WTC11 (cell line): ENCODE measurements around the gene POLK. TPM values are rescaled to one million over a fixed set of nuclear protein-coding genes. Genes with fewer than 3 reads are reported as not detected.

Experiments
- ATAC-seq: fragments of 200-7000 bp; cut with Tn5 transposase; 2 replicates; pipeline ENCODE4 v1.10.0; 2021; ENCODE audit warnings: mild to moderate bottlenecking, moderate library complexity
- CTCF ChIA-PET: fragments of 300-600 bp; sonication (Branson Sonifier 250); formaldehyde crosslinking; loops from one replicate; lab custom pipeline; 2021; ENCODE audit warnings: antibody characterized with exemption; lab: Charles Lee
- POLR2A ChIA-PET: fragments of 350-600 bp; sonication (Branson Sonifier 250); formaldehyde crosslinking; loops from one replicate; lab custom pipeline; 2021; ENCODE audit warnings: antibody characterized with exemption; lab: Charles Lee
- DNase-seq: peaks from one replicate; pipeline ENCODE4 v3.0.0; 2021; ENCODE audit warnings: low spot score
- H3K27ac Mint-ChIP-seq: 2 replicates; pipeline ENCODE4 v1.8.0; 2021; ENCODE audit warnings: mixed read lengths
- H3K27me3 Mint-ChIP-seq: 2 replicates; pipeline ENCODE4 v1.8.0; 2021; ENCODE audit warnings: low read depth, mild to moderate bottlenecking, moderate library complexity, mixed read lengths
- H3K36me3 Mint-ChIP-seq: 2 replicates; pipeline ENCODE4 v1.8.0; 2021; ENCODE audit warnings: mixed read lengths
- H3K4me1 Mint-ChIP-seq: 2 replicates; pipeline ENCODE4 v1.8.0; 2022; ENCODE audit warnings: mixed read lengths
- H3K4me3 Mint-ChIP-seq: 2 replicates; pipeline ENCODE4 v1.8.0; 2021; ENCODE audit warnings: mild to moderate bottlenecking, moderate library complexity, mixed read lengths
- H3K9me3 Mint-ChIP-seq: 2 replicates; pipeline ENCODE4 v1.8.0; 2021; ENCODE audit warnings: mixed read lengths
- ATF1 ChIP-seq: sonication (generic); formaldehyde crosslinking; IDR thresholded peaks from 2 replicates; pipeline ENCODE4 v1.8.1; 2023; ENCODE audit warnings: mild to moderate bottlenecking, moderate library complexity, missing genetic modification reagents
- CBFB ChIP-seq: sonication (generic); formaldehyde crosslinking; IDR thresholded peaks from 2 replicates; pipeline ENCODE4 v1.8.1; 2022; ENCODE audit warnings: mild to moderate bottlenecking, low read depth, missing genetic modification reagents
- EMX1 ChIP-seq: fragments of 250-450 bp; sonication (Bioruptor Pico); IDR thresholded peaks from 2 replicates; pipeline ENCODE4 v1.8.0; 2021; ENCODE audit warnings: mild to moderate bottlenecking
- ETV6 ChIP-seq: sonication (generic); formaldehyde crosslinking; IDR thresholded peaks from 2 replicates; pipeline ENCODE4 v1.8.1; 2022; ENCODE audit warnings: mild to moderate bottlenecking, missing genetic modification reagents
- FOXJ3 ChIP-seq: sonication (generic); formaldehyde crosslinking; IDR thresholded peaks from 2 replicates; pipeline ENCODE4 v1.9.0; 2021; ENCODE audit warnings: missing genetic modification reagents, mild to moderate bottlenecking, borderline replicate concordance
- FOXK1 ChIP-seq: sonication (generic); formaldehyde crosslinking; IDR thresholded peaks from 2 replicates; pipeline ENCODE4 v1.8.0; 2022; ENCODE audit warnings: mild to moderate bottlenecking, moderate library complexity, missing genetic modification reagents
- GTF2I ChIP-seq: fragments of 250-450 bp; sonication (Bioruptor Pico); conservative IDR thresholded peaks from 2 replicates; pipeline ENCODE4 v1.4.0; 2021; ENCODE audit warnings: mild to moderate bottlenecking
- IRF2 ChIP-seq: sonication (generic); formaldehyde crosslinking; IDR thresholded peaks from 2 replicates; pipeline ENCODE4 v1.8.0; 2022; ENCODE audit warnings: low read depth, missing genetic modification reagents, borderline replicate concordance
- JAZF1 ChIP-seq: fragments of 250-450 bp; sonication (Bioruptor Pico); IDR thresholded peaks from 2 replicates; pipeline ENCODE4 v1.9.0; 2021; ENCODE audit warnings: moderate library complexity, mild to moderate bottlenecking, inconsistent platforms
- JUN ChIP-seq: sonication (generic); formaldehyde crosslinking; IDR thresholded peaks from 2 replicates; pipeline ENCODE4 v1.8.0; 2023; ENCODE audit warnings: mild to moderate bottlenecking, missing genetic modification reagents
- KAT7 ChIP-seq: sonication (generic); formaldehyde crosslinking; IDR thresholded peaks from 2 replicates; pipeline ENCODE4 v1.8.1; 2023; ENCODE audit warnings: missing genetic modification reagents, mild to moderate bottlenecking, borderline replicate concordance
- MYBL2 ChIP-seq: sonication (generic); formaldehyde crosslinking; IDR thresholded peaks from 2 replicates; pipeline ENCODE4 v1.8.1; 2023; ENCODE audit warnings: mild to moderate bottlenecking, moderate library complexity, missing genetic modification reagents
- PRDM15 ChIP-seq: sonication (generic); formaldehyde crosslinking; IDR thresholded peaks from 2 replicates; pipeline ENCODE4 v1.8.0; 2022; ENCODE audit warnings: missing genetic modification reagents
- PRRX2 ChIP-seq: fragments of 250-450 bp; sonication (Bioruptor Pico); IDR thresholded peaks from 2 replicates; pipeline ENCODE4 v1.8.0; 2021; ENCODE audit warnings: mild to moderate bottlenecking
- SMAD3 ChIP-seq: sonication (generic); formaldehyde crosslinking; IDR thresholded peaks from 2 replicates; pipeline ENCODE4 v1.8.0; 2022; ENCODE audit warnings: missing genetic modification reagents, mild to moderate bottlenecking, borderline replicate concordance
- TP53 ChIP-seq: sonication (generic); formaldehyde crosslinking; IDR thresholded peaks from 2 replicates; pipeline ENCODE4 v1.8.1; 2023; ENCODE audit warnings: mild to moderate bottlenecking, missing genetic modification reagents
- ZBTB21 ChIP-seq: sonication (generic); formaldehyde crosslinking; IDR thresholded peaks from 2 replicates; pipeline ENCODE4 v1.8.1; 2023; ENCODE audit warnings: mild to moderate bottlenecking, missing genetic modification reagents, borderline replicate concordance
- ZNF532 ChIP-seq: fragments of 250-450 bp; sonication (Bioruptor Pico); IDR thresholded peaks from 2 replicates; pipeline ENCODE4 v1.9.0; 2021; ENCODE audit warnings: mild to moderate bottlenecking, borderline replicate concordance
- ZNF671 ChIP-seq: fragments of 250-450 bp; sonication (Bioruptor Pico); IDR thresholded peaks from 2 replicates; pipeline ENCODE4 v1.8.0; 2021; ENCODE audit warnings: mild to moderate bottlenecking
- total RNA-seq: library from RNA; stranded (reverse); gene quantifications from 3 replicates; pipeline ENCODE4 v1.2.3, GENCODE V29; 2021
- TF ChIP-seq, protein P1 (sequence below): sonication (generic); formaldehyde crosslinking; IDR thresholded peaks from 2 replicates; pipeline ENCODE4 v1.8.0; 2022; ENCODE audit warnings: mild to moderate bottlenecking, missing genetic modification reagents
- TF ChIP-seq, protein P2 (sequence below): sonication (generic); formaldehyde crosslinking; IDR thresholded peaks from 2 replicates; pipeline ENCODE4 v1.8.0; 2023; ENCODE audit warnings: mild to moderate bottlenecking, missing genetic modification reagents

POLK gene
- total RNA-seq, 1 experiment from 2014 or later: 7.1 TPM

DNA sequence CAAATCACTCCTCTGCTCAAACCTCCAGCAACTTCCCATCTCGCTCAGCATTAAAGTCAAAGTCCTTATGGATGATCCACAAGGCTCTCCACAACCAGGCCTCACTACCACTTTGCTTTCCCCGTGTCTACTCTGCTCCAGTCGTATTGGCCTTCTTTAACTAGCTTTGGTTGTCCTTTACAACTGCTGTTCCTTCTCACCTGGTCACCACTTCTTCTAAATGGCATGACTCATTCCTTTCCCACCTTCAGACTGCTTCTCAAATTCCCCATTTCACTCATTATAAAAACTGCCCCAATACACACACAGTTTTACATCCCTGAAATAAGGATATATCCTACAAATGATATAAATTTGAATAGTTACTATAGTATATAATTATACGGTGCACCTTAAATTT, 30.7 kb upstream of the POLK start:
- POLR2A ChIA-PET: no interaction called here
- Mint-ChIP-seq H3K9me3 (peaks cover 3% of the 10 kb centered on the region), H3K4me1 (peaks cover 39% of the 10 kb centered on the region), H3K27me3 (no peaks in the 10 kb centered on the region), H3K27ac (peak overlapping the region; percentile 23; the same call in 1 of the 2 replicates)
- no peak for DNase-seq
- TF ChIP-seq JAZF1 (CRISPR knock-in tag): no peak
- no peak for TF ChIP-seq KAT7 (CRISPR knock-in tag)
- TF ChIP-seq EMX1: no peak
- no peak for TF ChIP-seq CBFB (CRISPR knock-in tag)
- no peak for TF ChIP-seq ZNF532 (CRISPR knock-in tag)
- TF ChIP-seq TP53: no peak
- TF ChIP-seq, protein P1, sequence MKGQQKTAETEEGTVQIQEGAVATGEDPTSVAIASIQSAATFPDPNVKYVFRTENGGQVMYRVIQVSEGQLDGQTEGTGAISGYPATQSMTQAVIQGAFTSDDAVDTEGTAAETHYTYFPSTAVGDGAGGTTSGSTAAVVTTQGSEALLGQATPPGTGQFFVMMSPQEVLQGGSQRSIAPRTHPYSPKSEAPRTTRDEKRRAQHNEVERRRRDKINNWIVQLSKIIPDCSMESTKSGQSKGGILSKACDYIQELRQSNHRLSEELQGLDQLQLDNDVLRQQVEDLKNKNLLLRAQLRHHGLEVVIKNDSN (CRISPR knock-in tag): no peak
- TF ChIP-seq GTF2I: no peak
- TF ChIP-seq, all 79 proteins: peak for 0
- no peak overlapping the region for H3K4me3 Mint-ChIP-seq
- CTCF ChIA-PET: interaction anchor here (1.0 kb wide), 1 partner anchor 431 kb away, joined by 4 read pairs; no protein-coding TSS in a partner anchor
- ATAC-seq: no peak
- H3K36me3 Mint-ChIP-seq: no peaks in the 10 kb centered on the region

GRCh38 chr5:75482482-75482881, 29.2 kb upstream of the POLK start:
- Mint-ChIP-seq H3K27me3 (no peaks in the 10 kb centered on the region), H3K9me3 (peaks cover 18% of the 10 kb centered on the region), H3K27ac (no peak overlapping the region), H3K36me3 (peaks cover 8% of the 10 kb centered on the region), H3K4me1 (peaks cover 25% of the 10 kb centered on the region), H3K4me3 (no peak overlapping the region)
- ChIA-PET POLR2A (no interaction called here), CTCF (no interaction called here)
- ATAC-seq (peak; percentile 81), DNase-seq (no peak)
- no peak for TF ChIP-seq EMX1
- TF ChIP-seq, protein P2, sequence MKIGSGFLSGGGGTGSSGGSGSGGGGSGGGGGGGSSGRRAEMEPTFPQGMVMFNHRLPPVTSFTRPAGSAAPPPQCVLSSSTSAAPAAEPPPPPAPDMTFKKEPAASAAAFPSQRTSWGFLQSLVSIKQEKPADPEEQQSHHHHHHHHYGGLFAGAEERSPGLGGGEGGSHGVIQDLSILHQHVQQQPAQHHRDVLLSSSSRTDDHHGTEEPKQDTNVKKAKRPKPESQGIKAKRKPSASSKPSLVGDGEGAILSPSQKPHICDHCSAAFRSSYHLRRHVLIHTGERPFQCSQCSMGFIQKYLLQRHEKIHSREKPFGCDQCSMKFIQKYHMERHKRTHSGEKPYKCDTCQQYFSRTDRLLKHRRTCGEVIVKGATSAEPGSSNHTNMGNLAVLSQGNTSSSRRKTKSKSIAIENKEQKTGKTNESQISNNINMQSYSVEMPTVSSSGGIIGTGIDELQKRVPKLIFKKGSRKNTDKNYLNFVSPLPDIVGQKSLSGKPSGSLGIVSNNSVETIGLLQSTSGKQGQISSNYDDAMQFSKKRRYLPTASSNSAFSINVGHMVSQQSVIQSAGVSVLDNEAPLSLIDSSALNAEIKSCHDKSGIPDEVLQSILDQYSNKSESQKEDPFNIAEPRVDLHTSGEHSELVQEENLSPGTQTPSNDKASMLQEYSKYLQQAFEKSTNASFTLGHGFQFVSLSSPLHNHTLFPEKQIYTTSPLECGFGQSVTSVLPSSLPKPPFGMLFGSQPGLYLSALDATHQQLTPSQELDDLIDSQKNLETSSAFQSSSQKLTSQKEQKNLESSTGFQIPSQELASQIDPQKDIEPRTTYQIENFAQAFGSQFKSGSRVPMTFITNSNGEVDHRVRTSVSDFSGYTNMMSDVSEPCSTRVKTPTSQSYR (CRISPR knock-in tag): no peak
- TF ChIP-seq ZBTB21: no peak
- no peak for TF ChIP-seq FOXK1
- no peak for TF ChIP-seq PRRX2 (CRISPR knock-in tag)
- no peak for TF ChIP-seq ZNF532 (CRISPR knock-in tag)
- no peak for TF ChIP-seq SMAD3 (CRISPR knock-in tag)
- no peak for TF ChIP-seq ETV6 (CRISPR knock-in tag)
- no peak for TF ChIP-seq JUN (CRISPR knock-in tag)
- no peak for TF ChIP-seq MYBL2 (CRISPR knock-in tag)
- TF ChIP-seq PRDM15 (CRISPR knock-in tag): no peak
- TF ChIP-seq IRF2: no peak
- no peak for TF ChIP-seq ZNF671
- no peak for TF ChIP-seq FOXJ3
- no peak for TF ChIP-seq ATF1 (CRISPR knock-in tag)
